Endothelial cell of umbilical vein (primary cell): ENCODE results near the gene MAPKBP1. TPM values are rescaled to one million over a fixed set of nuclear protein-coding genes. Genes with fewer than 3 reads are reported as not detected.

ENCODE experiments used
- BruUV-seq: library from RNA; stranded (reverse); fragments of 400-500 nt; replicated peaks from 2 replicates; lab custom pipeline; 2021; lab: Mats Ljungman, UMichigan
- CTCF ChIA-PET: fragments of 300-600, 350-600 bp; sonication (Branson Sonifier 250); formaldehyde crosslinking; loops from one replicate; lab custom pipeline; 2021; ENCODE audit warnings: antibody characterized with exemption, inconsistent platforms; lab: Charles Lee
- POLR2A ChIA-PET: fragments of 300-600, 350-600 bp; sonication (Branson Sonifier 250); formaldehyde crosslinking; loops from one replicate; lab custom pipeline; 2021; ENCODE audit warnings: antibody characterized with exemption, inconsistent platforms; lab: Charles Lee
- DNase-seq: peaks from one replicate; pipeline ENCODE4 v3.0.0-alpha.2; 2011; ENCODE audit warnings: low read depth, low spot score
- FAIRE-seq: peaks from 2 replicates; lab custom pipeline; 2011; peaks lifted over from hg19 to GRCh38; lab: Jason Lieb, UNC
- H2AFZ ChIP-seq: 2 replicates; pipeline ENCODE4 v1.6.0; 2012; ENCODE audit warnings: low read depth, low read length, control low read depth, inconsistent platforms
- H3K27ac ChIP-seq: 2 replicates; pipeline ENCODE4 v1.5.1; 2011; ENCODE audit warnings: low read depth, mild to moderate bottlenecking, control low read depth, low read length, moderate library complexity; ENCODE audit not compliant: insufficient read depth
- H3K27me3 ChIP-seq, 2 experiments: 2 replicates each; pipeline versions ENCODE4 v1.6.0 to v1.6.1; 2011; ENCODE audit warnings: low read length in 2 of 2, mixed read lengths in 1 of 2; ENCODE audit not compliant: control insufficient read depth in 2 of 2, insufficient read depth in 2 of 2
- H3K36me3 ChIP-seq, 2 experiments: 2 replicates in 1 of 2; 3 replicates in 1 of 2; pipeline ENCODE4 v1.5.1; 2011; ENCODE audit warnings: low read length in 2 of 2, mild to moderate bottlenecking in 1 of 2, moderate library complexity in 1 of 2; ENCODE audit not compliant: control insufficient read depth in 2 of 2, insufficient read depth in 2 of 2; ENCODE audit errors: extremely low read depth in 1 of 2
- H3K4me1 ChIP-seq: 3 replicates; pipeline ENCODE4 v1.5.1; 2011; ENCODE audit warnings: mild to moderate bottlenecking, low read length; ENCODE audit not compliant: control insufficient read depth, insufficient read depth; ENCODE audit errors: extremely low read depth
- H3K4me2 ChIP-seq: 2 replicates; pipeline ENCODE4 v1.6.1; 2011; ENCODE audit warnings: low read length, control low read depth, mixed read lengths; ENCODE audit not compliant: insufficient read depth
- H3K4me3 ChIP-seq, 3 experiments: fragments of 200-600 bp in 1 of 3; sonication (generic), shearing (Covaris generic) in 1 of 3; replicated peaks in 1 of 3; 2 replicates each; pipeline ENCODE4 v1.5.1; 2011 to 2016; ENCODE audit warnings: control low read depth in 3 of 3, low read length in 3 of 3, mild to moderate bottlenecking in 2 of 3, inconsistent platforms in 1 of 3, low read depth in 1 of 3, moderate library complexity in 1 of 3; ENCODE audit not compliant: insufficient read depth in 1 of 3
- H3K79me2 ChIP-seq: 2 replicates; pipeline ENCODE4 v1.6.0; 2012; ENCODE audit warnings: low read length, inconsistent platforms; ENCODE audit not compliant: control insufficient read depth, insufficient read depth
- H3K9ac ChIP-seq: replicated peaks from 2 replicates; pipeline ENCODE3; 2011; ENCODE audit warnings: low read length, control low read depth; ENCODE audit not compliant: insufficient read depth; ENCODE audit errors: extremely low read depth
- H3K9me1 ChIP-seq: replicated peaks from 3 replicates; pipeline ENCODE4 v1.6.0; 2011; ENCODE audit warnings: mild to moderate bottlenecking, low read length; ENCODE audit not compliant: control insufficient read depth, insufficient read depth; ENCODE audit errors: extremely low read depth
- H3K9me3 ChIP-seq: replicated peaks from 2 replicates; pipeline ENCODE4 v1.5.1; 2012; ENCODE audit warnings: low read length, inconsistent platforms; ENCODE audit not compliant: control insufficient read depth, insufficient read depth
- H4K20me1 ChIP-seq: replicated peaks from 2 replicates; pipeline ENCODE3; 2011; ENCODE audit warnings: mild to moderate bottlenecking, low read length; ENCODE audit not compliant: control insufficient read depth, insufficient read depth; ENCODE audit errors: extremely low read depth
- EZH2 ChIP-seq: IDR thresholded peaks from 2 replicates; pipeline ENCODE4 v1.6.1; 2012; ENCODE audit warnings: borderline replicate concordance, low read depth, mild to moderate bottlenecking, moderate library complexity, low read length, inconsistent platforms; ENCODE audit not compliant: severe bottlenecking
- FOS ChIP-seq: IDR thresholded peaks from 2 replicates; pipeline ENCODE4 v1.6.1; 2011; ENCODE audit warnings: mild to moderate bottlenecking, low read length, moderate library complexity, borderline replicate concordance; ENCODE audit not compliant: insufficient read depth
- GATA2 ChIP-seq: IDR thresholded peaks from 2 replicates; pipeline ENCODE4 v1.7.0; 2011; ENCODE audit warnings: low read depth, mild to moderate bottlenecking, moderate library complexity, mixed read lengths, low read length; ENCODE audit not compliant: insufficient read length, insufficient read depth
- JUN ChIP-seq: IDR thresholded peaks from 2 replicates; pipeline ENCODE4 v1.6.1; 2011; ENCODE audit warnings: borderline replicate concordance, low read depth; ENCODE audit not compliant: insufficient read length, insufficient read depth
- MYC ChIP-seq: IDR thresholded peaks from one replicate; pipeline ENCODE4 v1.6.1; 2011; ENCODE audit warnings: mild to moderate bottlenecking, low read depth, low read length
- POLR2A ChIP-seq: IDR thresholded peaks from 2 replicates; pipeline ENCODE4 v1.6.1; 2012; ENCODE audit warnings: low read depth, mild to moderate bottlenecking, control low read depth, low read length
- POLR2AphosphoS5 ChIP-seq: IDR thresholded peaks from 2 replicates; pipeline ENCODE4 v1.6.1; 2012; ENCODE audit warnings: low read depth, mild to moderate bottlenecking, control low read depth, low read length, moderate library complexity; ENCODE audit not compliant: insufficient read depth
- dilution Hi-C: fragments of 300-500 bp; cut with MboI; formaldehyde crosslinking; loops from one replicate; pipeline ENCODE4 v1.15.0; 2019; ENCODE audit warnings: low sequenced_read_pairs; ENCODE audit not compliant: extremely low pct_ligation_motif_present
- intact Hi-C: fragments of 100-400 bp; cut with micrococcal nuclease; formaldehyde crosslinking; loops from one replicate; pipeline ENCODE4 v1.10.0; 2022
- polyA plus RNA-seq, 4 experiments: library from polyadenylated mRNA; depleted of rRNA in 3 of 4; stranded (reverse) in 3 of 4; unstranded in 1 of 4; fragments of >200 nt; gene quantifications; 2 replicates each; pipeline versions ENCODE4 v1.2.1 to v1.2.3, GENCODE V29; 2011 to 2012; ENCODE audit warnings: missing spikeins in 1 of 4
- total RNA-seq: library from RNA; stranded (reverse); gene quantifications from 2 replicates; pipeline ENCODE4 v1.2.3, GENCODE V29; 2021
- TF ChIP-seq, protein P1 (sequence below), 2 donors: IDR thresholded peaks; 1 replicate in 1 of 2; 2 replicates in 1 of 2; pipeline ENCODE4 v1.5.1; 2011; ENCODE audit warnings: low read length in 2 of 2, mild to moderate bottlenecking in 2 of 2, moderate library complexity in 2 of 2, control low read depth in 1 of 2, inconsistent platforms in 1 of 2, low read depth in 1 of 2; ENCODE audit not compliant: insufficient read depth in 1 of 2; ENCODE audit errors: extremely low read depth in 1 of 2
- TF ChIP-seq, protein P2 (sequence below): IDR thresholded peaks from 2 replicates; pipeline ENCODE4 v1.6.1; 2011; ENCODE audit not compliant: insufficient read depth, insufficient read length

The MAPKBP1 gene
- total and polyA plus RNA-seq, 2 donors (not counting 3 experiments of a cell fraction or from before 2014, with no cell fraction given), result 12.3 to 55.8 TPM

DNA sequence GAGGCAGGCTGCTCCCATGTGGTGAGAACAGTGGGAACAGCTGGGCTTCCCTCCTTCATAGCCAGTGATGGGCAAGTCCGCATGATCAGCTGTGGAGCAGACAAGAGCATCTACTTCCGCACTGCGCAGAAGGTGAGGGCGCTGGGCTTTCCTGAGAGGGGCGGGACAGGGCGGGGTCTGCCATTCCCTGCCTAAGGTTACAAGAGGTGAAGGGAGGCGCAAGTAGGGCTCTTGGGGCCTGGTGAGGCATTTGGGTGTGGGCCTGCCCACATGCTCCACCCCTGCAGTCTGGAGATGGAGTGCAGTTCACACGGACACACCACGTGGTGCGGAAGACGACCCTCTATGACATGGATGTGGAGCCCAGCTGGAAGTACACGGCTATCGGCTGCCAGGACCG lies 43.0 kb downstream of the MAPKBP1 start:
- Histone ChIP-seq H4K20me1 (no peaks in the 10 kb centered on the region), H3K27ac (no peak overlapping the region), H2AFZ (no peak overlapping the region), H3K36me3 (peaks cover 18 to 59% of the 10 kb centered on the region in 2 experiments), H3K4me1 (no peaks in the 10 kb centered on the region), H3K79me2 (no peaks in the 10 kb centered on the region), H3K9me3 (no peaks in the 10 kb centered on the region), H3K9ac (no peak overlapping the region), H3K27me3 (no peaks in the 10 kb centered on the region), H3K9me1 (no peaks in the 10 kb centered on the region), H3K4me2 (no peak overlapping the region), H3K4me3 (no peak overlapping the region)
- intact Hi-C loops (no loop called here), dilution Hi-C loops (no loop called here)
- ChIA-PET POLR2A (interaction anchor here (1.3 kb wide), 1 partner anchor 43 kb away, joined by 3 read pairs; the partner anchor contains the start of gene MAPKBP1), CTCF (interaction anchor here (1.3 to 2.9 kb wide), 4 partner anchors 43 to 87 kb away, joined by 3 to 12 read pairs (median 6); partner anchors contain the start of gene MAPKBP1)
- TF ChIP-seq POLR2AphosphoS5 (no peak), EZH2 (no peak), GATA2 (no peak), FOS (no peak), POLR2A (no peak), JUN (no peak), MYC (no peak)
- TF ChIP-seq, protein P1, sequence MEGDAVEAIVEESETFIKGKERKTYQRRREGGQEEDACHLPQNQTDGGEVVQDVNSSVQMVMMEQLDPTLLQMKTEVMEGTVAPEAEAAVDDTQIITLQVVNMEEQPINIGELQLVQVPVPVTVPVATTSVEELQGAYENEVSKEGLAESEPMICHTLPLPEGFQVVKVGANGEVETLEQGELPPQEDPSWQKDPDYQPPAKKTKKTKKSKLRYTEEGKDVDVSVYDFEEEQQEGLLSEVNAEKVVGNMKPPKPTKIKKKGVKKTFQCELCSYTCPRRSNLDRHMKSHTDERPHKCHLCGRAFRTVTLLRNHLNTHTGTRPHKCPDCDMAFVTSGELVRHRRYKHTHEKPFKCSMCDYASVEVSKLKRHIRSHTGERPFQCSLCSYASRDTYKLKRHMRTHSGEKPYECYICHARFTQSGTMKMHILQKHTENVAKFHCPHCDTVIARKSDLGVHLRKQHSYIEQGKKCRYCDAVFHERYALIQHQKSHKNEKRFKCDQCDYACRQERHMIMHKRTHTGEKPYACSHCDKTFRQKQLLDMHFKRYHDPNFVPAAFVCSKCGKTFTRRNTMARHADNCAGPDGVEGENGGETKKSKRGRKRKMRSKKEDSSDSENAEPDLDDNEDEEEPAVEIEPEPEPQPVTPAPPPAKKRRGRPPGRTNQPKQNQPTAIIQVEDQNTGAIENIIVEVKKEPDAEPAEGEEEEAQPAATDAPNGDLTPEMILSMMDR (IDR thresholded peaks at IDR 0.05; ENCODE audit: extremely low read depth in 1 of 2, insufficient read depth in 1 of 2, low read depth in 1 of 2, low read length in 2 of 2), result no peak
- TF ChIP-seq, protein P2, sequence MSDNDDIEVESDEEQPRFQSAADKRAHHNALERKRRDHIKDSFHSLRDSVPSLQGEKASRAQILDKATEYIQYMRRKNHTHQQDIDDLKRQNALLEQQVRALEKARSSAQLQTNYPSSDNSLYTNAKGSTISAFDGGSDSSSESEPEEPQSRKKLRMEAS, result no peak
- FAIRE-seq (no peak), DNase-seq (no peak)
- BruUV-seq, result no TSS peak
